Measurements from ENCODE around the gene SPRR2A. TPM values are rescaled to one million over a fixed set of nuclear protein-coding genes. Genes with fewer than 3 reads are reported as not detected.

Gene SPRR2A
- not detected in 2 replicates for total RNA-seq (2012; rRNA removed)

GRCh38 chr1:153057375-153057774 is at the start of gene SPRR2A:
Gene SPRR2A, minus strand, starts transcription at chr1:153057512. Its CDS starts 777 bp downstream, at chr1:153056735.
- Histone ChIP-seq H3K27me3 (ENCODE audit: control insufficient read depth, insufficient read depth, low read length) (peaks cover 2% of the 10 kb centered on the region), H3K9ac (ENCODE audit: low read depth, low read length) (no peak within 1 kb of the TSS), H3K4me1 (ENCODE audit: control insufficient read depth, insufficient read depth, low read length) (no peaks in the 10 kb centered on the region)

GRCh38 chr1:153100245-153100644 is 42.9 kb upstream of the SPRR2A start:
- Histone ChIP-seq H3K9me3 (replicated peaks; ENCODE audit: low read length) (no peaks in the 10 kb centered on the region), H3K27me3 (ENCODE audit: control insufficient read depth, insufficient read depth, low read length) (no peaks in the 10 kb centered on the region), H3K9ac (ENCODE audit: low read depth, low read length) (no peak overlapping the region), H3K4me2 (ENCODE audit: low read length) (no peak overlapping the region), H3K4me1 (ENCODE audit: control insufficient read depth, insufficient read depth, low read length) (no peaks in the 10 kb centered on the region), H3K36me3 (ENCODE audit: insufficient read depth, low read length) (no peaks in the 10 kb centered on the region), H3K4me3 (ENCODE audit: low read length) (no peak overlapping the region)

More at GRCh38 chr1:153057375-153057774, at the start of gene SPRR2A:
- no peak within 1 kb of the TSS for H3K4me3 ChIP-seq (ENCODE audit: low read length)
- no peaks in the 10 kb centered on the region for H3K36me3 ChIP-seq (ENCODE audit: insufficient read depth, low read length)
- H3K9me3 ChIP-seq (replicated peaks; ENCODE audit: low read length) = no peaks in the 10 kb centered on the region
- H3K4me2 ChIP-seq (ENCODE audit: low read length) = no peak within 1 kb of the TSS

GRCh38 chr1:153099461-153100045 is 42.2 kb upstream of the SPRR2A start:
- Histone ChIP-seq H3K4me2 (ENCODE audit: low read length) (no peak overlapping the region), H3K4me3 (ENCODE audit: low read length) (no peak overlapping the region), H3K9ac (ENCODE audit: low read depth, low read length) (no peak overlapping the region), H3K36me3 (ENCODE audit: insufficient read depth, low read length) (no peaks in the 10 kb centered on the region), H3K4me1 (ENCODE audit: control insufficient read depth, insufficient read depth, low read length) (no peaks in the 10 kb centered on the region), H3K9me3 (replicated peaks; ENCODE audit: low read length) (no peaks in the 10 kb centered on the region), H3K27me3 (ENCODE audit: control insufficient read depth, insufficient read depth, low read length) (no peaks in the 10 kb centered on the region)

GRCh38 chr1:153095764-153096163 is 38.5 kb upstream of the SPRR2A start:
- no peak overlapping the region for H3K4me3 ChIP-seq (ENCODE audit: low read length)
- H3K4me1 ChIP-seq (ENCODE audit: control insufficient read depth, insufficient read depth, low read length) = no peaks in the 10 kb centered on the region
- H3K9me3 ChIP-seq (replicated peaks; ENCODE audit: low read length) = no peaks in the 10 kb centered on the region
- H3K36me3 ChIP-seq (ENCODE audit: insufficient read depth, low read length) = no peaks in the 10 kb centered on the region
- H3K9ac ChIP-seq (ENCODE audit: low read depth, low read length) = no peak overlapping the region
- H3K27me3 ChIP-seq (ENCODE audit: control insufficient read depth, insufficient read depth, low read length) = peaks cover 3% of the 10 kb centered on the region
- H3K4me2 ChIP-seq (ENCODE audit: low read length) = no peak overlapping the region

- H3K36me3 ChIP-seq (ENCODE audit: insufficient read depth, low read length) = no peaks in the 10 kb centered on the region
- H3K4me1 ChIP-seq (ENCODE audit: control insufficient read depth, insufficient read depth, low read length) = no peaks in the 10 kb centered on the region
- H3K9ac ChIP-seq (ENCODE audit: low read depth, low read length) = no peak within 1 kb of the TSS
- H3K9me3 ChIP-seq (replicated peaks; ENCODE audit: low read length) = no peaks in the 10 kb centered on the region
- no peak within 1 kb of the TSS for H3K4me2 ChIP-seq (ENCODE audit: low read length)
- no peak within 1 kb of the TSS for H3K4me3 ChIP-seq (ENCODE audit: low read length)
- peaks cover 3% of the 10 kb centered on the region for H3K27me3 ChIP-seq (ENCODE audit: control insufficient read depth, insufficient read depth, low read length)
Observed at GRCh38 chr1:153094426-153094825, 37.1 kb upstream of the SPRR2A start, which contains the start of gene SPRR2E. Gene SPRR2E, minus strand, starts transcription at chr1:153094526. Its CDS starts 775 bp downstream, at chr1:153093751.

- Histone ChIP-seq H3K4me2 (ENCODE audit: low read length) (no peak overlapping the region), H3K4me1 (ENCODE audit: control insufficient read depth, insufficient read depth, low read length) (no peaks in the 10 kb centered on the region), H3K9ac (ENCODE audit: low read depth, low read length) (no peak overlapping the region), H3K36me3 (ENCODE audit: insufficient read depth, low read length) (no peaks in the 10 kb centered on the region), H3K27me3 (ENCODE audit: control insufficient read depth, insufficient read depth, low read length) (peaks cover 3% of the 10 kb centered on the region), H3K9me3 (replicated peaks; ENCODE audit: low read length) (no peaks in the 10 kb centered on the region), H3K4me3 (ENCODE audit: low read length) (no peak overlapping the region)
Observed at GRCh38 chr1:153087652-153088051, 30.3 kb upstream of the SPRR2A start.

- Histone ChIP-seq H3K9ac (ENCODE audit: low read depth, low read length) (no peak overlapping the region), H3K4me2 (ENCODE audit: low read length) (no peak overlapping the region), H3K27me3 (ENCODE audit: control insufficient read depth, insufficient read depth, low read length) (no peaks in the 10 kb centered on the region)
Observed at GRCh38 chr1:153081736-153082135, 24.4 kb upstream of the SPRR2A start.

GRCh38 chr1:153072806-153073726 is 15.8 kb upstream of the SPRR2A start:
- H3K9ac ChIP-seq (ENCODE audit: low read depth, low read length) = no peak overlapping the region
- H3K4me3 ChIP-seq (ENCODE audit: low read length) = no peak overlapping the region
- no peak overlapping the region for H3K4me2 ChIP-seq (ENCODE audit: low read length)
- no peaks in the 10 kb centered on the region for H3K27me3 ChIP-seq (ENCODE audit: control insufficient read depth, insufficient read depth, low read length)
- no peaks in the 10 kb centered on the region for H3K4me1 ChIP-seq (ENCODE audit: control insufficient read depth, insufficient read depth, low read length)
- no peaks in the 10 kb centered on the region for H3K36me3 ChIP-seq (ENCODE audit: insufficient read depth, low read length)
- H3K9me3 ChIP-seq (replicated peaks; ENCODE audit: low read length) = no peaks in the 10 kb centered on the region

More at GRCh38 chr1:153081736-153082135, 24.4 kb upstream of the SPRR2A start:
- no peaks in the 10 kb centered on the region for H3K9me3 ChIP-seq (replicated peaks; ENCODE audit: low read length)
- no peak overlapping the region for H3K4me3 ChIP-seq (ENCODE audit: low read length)
- no peaks in the 10 kb centered on the region for H3K36me3 ChIP-seq (ENCODE audit: insufficient read depth, low read length)
- H3K4me1 ChIP-seq (ENCODE audit: control insufficient read depth, insufficient read depth, low read length) = no peaks in the 10 kb centered on the region

- Histone ChIP-seq H3K36me3 (ENCODE audit: insufficient read depth, low read length) (no peaks in the 10 kb centered on the region), H3K9ac (ENCODE audit: low read depth, low read length) (no peak within 1 kb of the TSS), H3K4me2 (ENCODE audit: low read length) (no peak within 1 kb of the TSS), H3K27me3 (ENCODE audit: control insufficient read depth, insufficient read depth, low read length) (no peaks in the 10 kb centered on the region), H3K4me3 (ENCODE audit: low read length) (no peak within 1 kb of the TSS), H3K4me1 (ENCODE audit: control insufficient read depth, insufficient read depth, low read length) (no peaks in the 10 kb centered on the region), H3K9me3 (replicated peaks; ENCODE audit: low read length) (no peaks in the 10 kb centered on the region)
Observed at GRCh38 chr1:153071511-153071910, 14.2 kb upstream of the SPRR2A start, which contains the start of gene SPRR2B. Gene SPRR2B, minus strand, starts transcription at chr1:153071611. Its CDS starts 772 bp downstream, at chr1:153070839.

- H3K9ac ChIP-seq (ENCODE audit: low read depth, low read length) = no peak overlapping the region
- H3K4me2 ChIP-seq (ENCODE audit: low read length) = no peak overlapping the region
- no peaks in the 10 kb centered on the region for H3K27me3 ChIP-seq (ENCODE audit: control insufficient read depth, insufficient read depth, low read length)
- no peaks in the 10 kb centered on the region for H3K4me1 ChIP-seq (ENCODE audit: control insufficient read depth, insufficient read depth, low read length)
- H3K36me3 ChIP-seq (ENCODE audit: insufficient read depth, low read length) = no peaks in the 10 kb centered on the region
- H3K9me3 ChIP-seq (replicated peaks; ENCODE audit: low read length) = no peaks in the 10 kb centered on the region
- H3K4me3 ChIP-seq (ENCODE audit: low read length) = no peak overlapping the region
Observed at GRCh38 chr1:153070243-153070642, 12.9 kb upstream of the SPRR2A start.

GRCh38 chr1:153058826-153059784 is 1.8 kb upstream of the SPRR2A start:
- Histone ChIP-seq H3K9ac (ENCODE audit: low read depth, low read length) (no peak overlapping the region), H3K9me3 (replicated peaks; ENCODE audit: low read length) (no peaks in the 10 kb centered on the region), H3K27me3 (ENCODE audit: control insufficient read depth, insufficient read depth, low read length) (peaks cover 2% of the 10 kb centered on the region), H3K36me3 (ENCODE audit: insufficient read depth, low read length) (no peaks in the 10 kb centered on the region), H3K4me2 (ENCODE audit: low read length) (no peak overlapping the region), H3K4me1 (ENCODE audit: control insufficient read depth, insufficient read depth, low read length) (no peaks in the 10 kb centered on the region), H3K4me3 (ENCODE audit: low read length) (no peak overlapping the region)

All from skeletal muscle satellite cell (primary cell).